ENCODE data around the gene DHRS1.

GRCh38 chr14:24312736-24313507 lies 13.3 kb upstream of the DHRS1 start:
- no peak for TF ChIP-seq CTCF (IDR thresholded peaks at IDR 0.05)
- TF ChIP-seq POLR2AphosphoS5 (IDR thresholded peaks at IDR 0.05): no peak
- TF ChIP-seq POLR2A (IDR thresholded peaks at IDR 0.05): no peak

All from suprapubic skin (tissue), 4 donors.